Stimulated activated CD8-positive, alpha-beta memory T cell treated with anti-CD3 and anti-CD28 coated beads, Interleukin-15, amount 100 ng/mL, for 48 hours (primary cell): ENCODE results near the gene ALOXE3.
A peak's percentile ranks its signal among the peaks of the same experiment; 100 is the strongest.
"Not testable (repeated sequence)": the region's sequence is repeated elsewhere in the genome, so short reads cannot be mapped to it uniquely, and the experiment has no call there.

Source experiments
- DNase-seq, 2 donors: peaks; one replicate each; pipeline ENCODE4 v3.0.0-alpha.2; 2020; ENCODE audit warnings: low read depth in 2 of 2

Gene ALOXE3

GRCh38 chr17:8096541-8096940 lies 21.8 kb downstream of the ALOXE3 start:
- DNase-seq: no peak

- no peak for DNase-seq
These were observed 23.0 kb downstream of the ALOXE3 start for GRCh38 chr17:8095361-8095760.

- no peak for DNase-seq
These were observed 27.2 kb downstream of the ALOXE3 start for GRCh38 chr17:8091033-8091687.

- no peak for DNase-seq
These were observed 28.6 kb downstream of the ALOXE3 start for GRCh38 chr17:8089728-8090127.

- no peak for DNase-seq
These were observed 30.4 kb downstream of the ALOXE3 start for GRCh38 chr17:8087952-8088230.

- DNase-seq: no peak
These were observed 31.0 kb downstream of the ALOXE3 start, which contains the start of gene ALOX12B for GRCh38 chr17:8087075-8087951. ALOX12B (minus strand) TSS chr17:8087716; CDS start chr17:8087442, 274 bp downstream.

GRCh38 chr17:8084250-8084649 lies 34.1 kb downstream of the ALOXE3 start:
- DNase-seq: no peak

- DNase-seq: no peak
These were observed 36.0 kb downstream of the ALOXE3 start for GRCh38 chr17:8082292-8082691.

GRCh38 chr17:8081876-8082275 lies 36.4 kb downstream of the ALOXE3 start:
- no peak for DNase-seq

- DNase-seq: no peak
These were observed 37.5 kb downstream of the ALOXE3 start for GRCh38 chr17:8080799-8081219.

GRCh38 chr17:8080208-8080798 lies 38.0 kb downstream of the ALOXE3 start:
- DNase-seq: no peak

GRCh38 chr17:8079291-8080207 lies 38.8 kb downstream of the ALOXE3 start:
- peak; percentile 73 to 77 for DNase-seq

GRCh38 chr17:8077939-8078338 lies 40.4 kb downstream of the ALOXE3 start:
- DNase-seq: not testable (repeated sequence)

- DNase-seq: no peak
These were observed 41.6 kb downstream of the ALOXE3 start for GRCh38 chr17:8076502-8077266.

GRCh38 chr17:8075574-8076342 lies 42.6 kb downstream of the ALOXE3 start:
- no peak for DNase-seq

- DNase-seq: no peak
These were observed 43.2 kb downstream of the ALOXE3 start for GRCh38 chr17:8075081-8075480.

- no peak for DNase-seq
These were observed 43.8 kb downstream of the ALOXE3 start for GRCh38 chr17:8074554-8074953.

GRCh38 chr17:8073627-8074484 lies 44.5 kb downstream of the ALOXE3 start:
- DNase-seq: peak; percentile 73 to 76
